H9 (cell line): ENCODE measurements around the gene PCDHGA10. TPM values are rescaled to one million over a fixed set of nuclear protein-coding genes. Genes with fewer than 3 reads are reported as not detected.
A peak's percentile ranks its signal among the peaks of the same experiment; 100 is the strongest.

Experiments
- DNase-seq: peaks from one replicate; pipeline ENCODE4 v3.0.0-alpha.2; 2017
- H2AFZ ChIP-seq: one replicate; pipeline ENCODE4 v1.6.1; 2013; ENCODE audit warnings: mild to moderate bottlenecking, low read length, control low read depth, moderate library complexity
- H2AK5ac ChIP-seq: 2 replicates; pipeline ENCODE4 v1.6.1; 2013; ENCODE audit warnings: low read length, control low read depth, mixed read lengths; ENCODE audit not compliant: insufficient read length
- H2BK120ac ChIP-seq: one replicate; pipeline ENCODE4 v1.6.1; 2013; ENCODE audit warnings: low read depth, mild to moderate bottlenecking, low read length, control low read depth, inconsistent platforms; ENCODE audit not compliant: poor library complexity, severe bottlenecking
- H2BK12ac ChIP-seq: 2 replicates; pipeline ENCODE4 v1.6.1; 2013; ENCODE audit warnings: low read length, control low read depth, mixed read lengths, low read depth; ENCODE audit not compliant: insufficient read length
- H2BK15ac ChIP-seq: 2 replicates; pipeline ENCODE4 v1.6.1; 2013; ENCODE audit warnings: low read depth, low read length, control low read depth
- H2BK20ac ChIP-seq: one replicate; pipeline ENCODE4 v1.6.1; 2013; ENCODE audit warnings: low read depth, mild to moderate bottlenecking, low read length, control low read depth, inconsistent platforms; ENCODE audit not compliant: poor library complexity, severe bottlenecking
- H2BK5ac ChIP-seq: 2 replicates; pipeline ENCODE4 v1.6.1; 2013; ENCODE audit warnings: low read length, control low read depth, mixed read lengths; ENCODE audit not compliant: insufficient read length
- H3K14ac ChIP-seq: 2 replicates; pipeline ENCODE4 v1.6.1; 2013; ENCODE audit warnings: low read length, control low read depth; ENCODE audit not compliant: insufficient read depth
- H3K18ac ChIP-seq: 2 replicates; pipeline ENCODE4 v1.6.1; 2013; ENCODE audit warnings: low read depth, mild to moderate bottlenecking, mixed read lengths, low read length, control low read depth; ENCODE audit not compliant: insufficient read length
- H3K23ac ChIP-seq: 2 replicates; pipeline ENCODE4 v1.6.1; 2013; ENCODE audit warnings: low read length, control low read depth, mixed read lengths, low read depth; ENCODE audit not compliant: insufficient read length
- H3K23me2 ChIP-seq: 2 replicates; pipeline ENCODE4 v1.6.1; 2013; ENCODE audit warnings: low read depth, mild to moderate bottlenecking, mixed read lengths, low read length, control low read depth; ENCODE audit not compliant: insufficient read length, poor library complexity, severe bottlenecking
- H3K27ac ChIP-seq: 2 replicates; pipeline ENCODE4 v1.5.1; 2013; ENCODE audit warnings: low read length, control low read depth, mixed read lengths, low read depth; ENCODE audit not compliant: insufficient read length
- H3K27me3 ChIP-seq: 2 replicates; pipeline ENCODE4 v1.6.1; 2013; ENCODE audit warnings: low read length, control low read depth, inconsistent platforms; ENCODE audit not compliant: insufficient read depth
- H3K4ac ChIP-seq: 2 replicates; pipeline ENCODE4 v1.6.1; 2013; ENCODE audit warnings: low read depth, mild to moderate bottlenecking, control low read depth, inconsistent platforms, low read length, moderate library complexity
- H3K4me1 ChIP-seq: 2 replicates; pipeline ENCODE4 v1.6.1; 2013; ENCODE audit warnings: low read length, control low read depth, inconsistent platforms; ENCODE audit not compliant: insufficient read depth
- H3K4me2 ChIP-seq: 2 replicates; pipeline ENCODE4 v1.6.1; 2013; ENCODE audit warnings: low read length, control low read depth, mixed read lengths; ENCODE audit not compliant: insufficient read length, insufficient read depth
- H3K56ac ChIP-seq: 2 replicates; pipeline ENCODE4 v1.6.1; 2013; ENCODE audit warnings: low read depth, mild to moderate bottlenecking, mixed read lengths, low read length, control low read depth; ENCODE audit not compliant: insufficient read length
- H3K79me1 ChIP-seq: 2 replicates; pipeline ENCODE4 v1.6.1; 2013; ENCODE audit warnings: low read depth, mild to moderate bottlenecking, moderate library complexity, low read length, control low read depth, inconsistent platforms; ENCODE audit not compliant: insufficient read depth, poor library complexity, severe bottlenecking
- H3K79me2 ChIP-seq: 2 replicates; pipeline ENCODE4 v1.6.1; 2013; ENCODE audit warnings: low read length, control low read depth, inconsistent platforms; ENCODE audit not compliant: insufficient read depth
- H3K9ac ChIP-seq: 2 replicates; pipeline ENCODE4 v1.6.1; 2013; ENCODE audit warnings: low read length, control low read depth, mixed read lengths; ENCODE audit not compliant: insufficient read length; ENCODE audit errors: extremely low read depth
- H3K9me3 ChIP-seq: one replicate; pipeline ENCODE4 v1.6.1; 2013; ENCODE audit warnings: low read depth, low read length, inconsistent platforms; ENCODE audit not compliant: control insufficient read depth
- H3T11ph ChIP-seq: one replicate; pipeline ENCODE4 v1.6.1; 2013; ENCODE audit warnings: mild to moderate bottlenecking, low read length, control low read depth, inconsistent platforms
- H4K20me1 ChIP-seq: one replicate; pipeline ENCODE4 v1.6.1; 2013; ENCODE audit not compliant: control insufficient read depth, insufficient read length, insufficient read depth
- H4K5ac ChIP-seq: 2 replicates; pipeline ENCODE4 v1.6.1; 2013; ENCODE audit warnings: low read depth, mild to moderate bottlenecking, mixed read lengths, low read length, control low read depth; ENCODE audit not compliant: insufficient read length
- H4K8ac ChIP-seq: replicated peaks from 2 replicates; pipeline ENCODE4 v1.6.1; 2013; ENCODE audit warnings: low read length, control low read depth, mixed read lengths, low read depth; ENCODE audit not compliant: insufficient read length
- H4K91ac ChIP-seq: 2 replicates; pipeline ENCODE4 v1.6.1; 2013; ENCODE audit warnings: low read depth, mild to moderate bottlenecking, moderate library complexity, mixed read lengths, low read length, control low read depth; ENCODE audit not compliant: insufficient read length
- H3K27ac Mint-ChIP-seq, 3 experiments: 2 replicates in 2 of 3; 3 replicates in 1 of 3; pipeline ENCODE4 v1.8.0; 2020 to 2021; ENCODE audit warnings: mixed read lengths in 3 of 3, mild to moderate bottlenecking in 1 of 3, moderate library complexity in 1 of 3
- H3K27me3 Mint-ChIP-seq: 2 replicates; pipeline ENCODE4 v1.8.0; 2021; ENCODE audit warnings: low read depth, mild to moderate bottlenecking, moderate library complexity, mixed read lengths
- H3K36me3 Mint-ChIP-seq, 3 experiments: 2 replicates in 2 of 3; 3 replicates in 1 of 3; pipeline ENCODE4 v1.8.0; 2020 to 2021; ENCODE audit warnings: low read depth in 3 of 3, mixed read lengths in 3 of 3; ENCODE audit not compliant: insufficient read depth in 1 of 3
- H3K4me1 Mint-ChIP-seq, 2 experiments: 2 replicates each; pipeline ENCODE4 v1.8.0; 2020; ENCODE audit warnings: mixed read lengths in 2 of 2
- H3K4me3 Mint-ChIP-seq, 2 experiments: 2 replicates in 1 of 2; 3 replicates in 1 of 2; pipeline ENCODE4 v1.8.0; 2020 to 2021; ENCODE audit warnings: mild to moderate bottlenecking in 2 of 2, mixed read lengths in 2 of 2, moderate library complexity in 1 of 2
- H3K9me3 Mint-ChIP-seq, 2 experiments: 2 replicates in 1 of 2; 3 replicates in 1 of 2; pipeline ENCODE4 v1.8.0; 2020; ENCODE audit warnings: mild to moderate bottlenecking in 2 of 2, mixed read lengths in 2 of 2, moderate library complexity in 1 of 2
- WGBS: extraction: QIAGEN DNeasy Blood & Tissue Kit; methylation state at CpG from one replicate; pipeline ENCODE4 v1.1.7; 2013; ENCODE audit warnings: missing lambda C conversion rate, low lambda C conversion rate, mixed read lengths; ENCODE audit not compliant: insufficient read length; ENCODE audit errors: extremely low coverage; 5-methylcytosine and 5-hydroxymethylcytosine counted together
- total RNA-seq: library from RNA; stranded (reverse); gene quantifications from 2 replicates; pipeline ENCODE4 v1.2.1, GENCODE V29; 2021
- TF ChIP-seq, protein P1 (sequence below): fragments of 200-600 bp; sonication (generic); conservative IDR thresholded peaks from 3 replicates; pipeline ENCODE4 v1.8.0; 2021; ENCODE audit warnings: antibody characterized with exemption, mild to moderate bottlenecking

Gene PCDHGA10
- total RNA-seq, 1 experiment from 2014 or later, result 15.1 TPM

DNA sequence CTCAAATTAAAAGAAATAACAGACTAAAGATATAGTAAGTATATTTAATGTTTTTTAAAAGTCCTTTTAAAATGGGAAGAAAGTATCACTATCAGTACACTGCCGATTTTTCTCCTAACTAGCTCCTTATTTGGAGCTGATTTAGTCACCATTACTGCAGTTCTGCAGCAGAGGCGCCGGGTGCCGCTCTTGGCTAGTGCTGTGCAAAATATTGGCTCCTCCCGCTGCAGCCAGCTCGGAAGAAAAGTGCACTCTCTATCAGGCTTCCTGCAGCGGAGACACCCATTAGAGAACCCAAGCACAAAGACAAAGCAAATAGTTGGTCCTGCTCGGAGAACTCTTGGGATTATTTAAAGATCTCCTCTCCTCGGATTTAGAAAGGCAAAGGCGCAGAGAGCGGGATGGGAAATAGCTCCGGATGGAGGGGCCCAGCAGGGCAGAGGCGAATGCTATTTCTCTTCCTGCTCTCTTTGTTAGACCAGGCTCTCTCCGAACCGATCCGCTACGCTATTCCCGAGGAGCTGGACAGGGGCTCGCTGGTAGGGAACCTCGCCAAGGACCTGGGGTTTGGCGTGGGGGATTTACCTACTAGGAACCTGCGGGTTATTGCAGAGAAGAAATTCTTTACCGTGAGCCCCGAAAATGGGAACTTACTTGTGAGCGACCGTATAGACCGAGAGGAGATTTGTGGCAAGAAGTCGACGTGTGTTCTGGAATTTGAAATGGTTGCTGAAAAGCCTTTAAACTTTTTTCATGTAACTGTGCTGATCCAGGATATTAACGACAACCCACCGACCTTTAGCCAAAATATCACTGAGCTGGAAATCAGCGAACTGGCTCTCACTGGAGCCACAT lies 42.6 kb upstream of the PCDHGA10 start, which contains the start of gene PCDHGB3:
TSS of gene PCDHGB3 (plus strand) at position 249 of the 855 bp plus-strand sequence. CDS start at position 402, 153 bp downstream.
- TF ChIP-seq, protein P1, sequence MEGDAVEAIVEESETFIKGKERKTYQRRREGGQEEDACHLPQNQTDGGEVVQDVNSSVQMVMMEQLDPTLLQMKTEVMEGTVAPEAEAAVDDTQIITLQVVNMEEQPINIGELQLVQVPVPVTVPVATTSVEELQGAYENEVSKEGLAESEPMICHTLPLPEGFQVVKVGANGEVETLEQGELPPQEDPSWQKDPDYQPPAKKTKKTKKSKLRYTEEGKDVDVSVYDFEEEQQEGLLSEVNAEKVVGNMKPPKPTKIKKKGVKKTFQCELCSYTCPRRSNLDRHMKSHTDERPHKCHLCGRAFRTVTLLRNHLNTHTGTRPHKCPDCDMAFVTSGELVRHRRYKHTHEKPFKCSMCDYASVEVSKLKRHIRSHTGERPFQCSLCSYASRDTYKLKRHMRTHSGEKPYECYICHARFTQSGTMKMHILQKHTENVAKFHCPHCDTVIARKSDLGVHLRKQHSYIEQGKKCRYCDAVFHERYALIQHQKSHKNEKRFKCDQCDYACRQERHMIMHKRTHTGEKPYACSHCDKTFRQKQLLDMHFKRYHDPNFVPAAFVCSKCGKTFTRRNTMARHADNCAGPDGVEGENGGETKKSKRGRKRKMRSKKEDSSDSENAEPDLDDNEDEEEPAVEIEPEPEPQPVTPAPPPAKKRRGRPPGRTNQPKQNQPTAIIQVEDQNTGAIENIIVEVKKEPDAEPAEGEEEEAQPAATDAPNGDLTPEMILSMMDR, result peak; percentile 44; the same call in 2 of the 3 replicates
- Histone ChIP-seq H2AFZ (no peak within 1 kb of the TSS), H2BK15ac (no peak within 1 kb of the TSS), H3K56ac (no peak within 1 kb of the TSS), H2BK120ac (no peak within 1 kb of the TSS), H4K20me1 (no peaks in the 10 kb centered on the region), H2BK20ac (no peak within 1 kb of the TSS), H3K79me2 (no peaks in the 10 kb centered on the region), H3K27me3 (no peaks in the 10 kb centered on the region), H3K4me1 (no peaks in the 10 kb centered on the region), H3K27ac (no peak within 1 kb of the TSS), H3T11ph (no peak within 1 kb of the TSS), H3K14ac (no peak within 1 kb of the TSS), H3K9ac (no peak within 1 kb of the TSS), H4K8ac (no peak within 1 kb of the TSS), H3K9me3 (peaks cover 38% of the 10 kb centered on the region), H3K23me2 (no peaks in the 10 kb centered on the region), H2BK12ac (no peak within 1 kb of the TSS), H3K4me2 (no peak within 1 kb of the TSS), H2AK5ac (no peak within 1 kb of the TSS), H4K5ac (no peak within 1 kb of the TSS), H2BK5ac (no peak within 1 kb of the TSS), H3K18ac (no peak within 1 kb of the TSS), H3K79me1 (no peaks in the 10 kb centered on the region), H4K91ac (no peak within 1 kb of the TSS), H3K23ac (no peak within 1 kb of the TSS), H3K4ac (no peak within 1 kb of the TSS)
- H3K4me3 Mint-ChIP-seq, result no peak within 1 kb of the TSS; a peak in 2 of 5 replicates
- DNase-seq, result peak; percentile 32
- H3K27me3 Mint-ChIP-seq, result peaks cover 10% of the 10 kb centered on the region
- no peaks in the 10 kb centered on the region for H3K4me1 Mint-ChIP-seq
- peak within 1 kb of the TSS in 1 of 3 experiments; percentile 34; a peak in 1 of 7 replicates for H3K27ac Mint-ChIP-seq
- peaks cover 60 to 63% of the 10 kb centered on the region in 2 experiments for H3K9me3 Mint-ChIP-seq
- no CpG with 5 or more reads among the region's 32 CpGs for WGBS
- peaks cover 35 to 50% (median 47%) of the 10 kb centered on the region in 3 experiments for H3K36me3 Mint-ChIP-seq
